Liver (tissue), 9 donors: ENCODE measurements around the gene ACADSB. TPM values are rescaled to one million over a fixed set of nuclear protein-coding genes. Genes with fewer than 3 reads are reported as not detected.

Experiments
- DNase-seq: peaks from one replicate; pipeline ENCODE4 v3.0.0-alpha.2; 2017; ENCODE audit warnings: low spot score
- H3K27ac ChIP-seq, 2 donors: one replicate each; pipeline ENCODE4 v1.7.0; 2013; ENCODE audit warnings: inconsistent platforms in 2 of 2, low read length in 2 of 2, control low read depth in 1 of 2, low read depth in 1 of 2, mild to moderate bottlenecking in 1 of 2
- H3K27me3 ChIP-seq, 4 donors: one replicate each; pipeline versions ENCODE4 v1.6.1 to v1.7.0; 2013; ENCODE audit warnings: low read length in 3 of 4, inconsistent platforms in 1 of 4, mild to moderate bottlenecking in 1 of 4, moderate library complexity in 1 of 4; ENCODE audit not compliant: control insufficient read depth in 4 of 4, insufficient read depth in 4 of 4
- H3K36me3 ChIP-seq, 4 donors: one replicate each; pipeline versions ENCODE4 v1.6.1 to v1.7.0; 2013; ENCODE audit warnings: low read length in 3 of 4, mild to moderate bottlenecking in 3 of 4, low read depth in 1 of 4, moderate library complexity in 1 of 4; ENCODE audit not compliant: control insufficient read depth in 4 of 4, insufficient read depth in 3 of 4
- H3K4me1 ChIP-seq, 4 donors: one replicate each; pipeline versions ENCODE4 v1.6.1 to v1.7.0; 2013; ENCODE audit warnings: low read length in 3 of 4, mild to moderate bottlenecking in 3 of 4, moderate library complexity in 1 of 4; ENCODE audit not compliant: control insufficient read depth in 4 of 4, insufficient read depth in 4 of 4
- H3K4me3 ChIP-seq, 3 donors: one replicate each; pipeline versions ENCODE4 v1.6.1 to v1.7.0; 2013; ENCODE audit warnings: low read length in 3 of 3, control low read depth in 1 of 3, low read depth in 1 of 3, mild to moderate bottlenecking in 1 of 3
- H3K9ac ChIP-seq, 2 donors: one replicate each; pipeline ENCODE4 v1.7.0; 2013; ENCODE audit warnings: low read length in 2 of 2, mild to moderate bottlenecking in 2 of 2, moderate library complexity in 2 of 2, control low read depth in 1 of 2, low read depth in 1 of 2
- H3K9me3 ChIP-seq, 4 donors: one replicate each; pipeline versions ENCODE4 v1.6.1 to v1.7.0; 2013; ENCODE audit warnings: low read length in 3 of 4; ENCODE audit not compliant: control insufficient read depth in 4 of 4
- EGR1 ChIP-seq, 2 donors: IDR thresholded peaks; 2 replicates each; pipeline ENCODE4 v1.6.1; 2016 to 2018; ENCODE audit warnings: antibody characterized with exemption in 2 of 2, low read depth in 2 of 2
- FOXA1 ChIP-seq: IDR thresholded peaks from 2 replicates; pipeline ENCODE4 v1.6.1; 2016; ENCODE audit warnings: antibody characterized with exemption
- FOXA2 ChIP-seq: IDR thresholded peaks from 2 replicates; pipeline ENCODE4 v1.6.1; 2016; ENCODE audit warnings: antibody characterized with exemption
- HNF4A ChIP-seq, 2 donors: conservative IDR thresholded peaks; 2 replicates each; pipeline ENCODE4 v1.6.1; 2016; ENCODE audit warnings: antibody characterized with exemption in 2 of 2, mild to moderate bottlenecking in 2 of 2
- JUND ChIP-seq, 2 donors: IDR thresholded peaks; 2 replicates each; pipeline ENCODE4 v1.6.1; 2016; ENCODE audit warnings: antibody characterized with exemption in 2 of 2
- MAX ChIP-seq: IDR thresholded peaks from 2 replicates; pipeline ENCODE4 v1.6.1; 2016; ENCODE audit warnings: antibody characterized with exemption
- NR2F2 ChIP-seq: IDR thresholded peaks from 2 replicates; pipeline ENCODE4 v1.6.1; 2016; ENCODE audit warnings: antibody characterized with exemption
- RAD21 ChIP-seq, 2 donors: IDR thresholded peaks; 2 replicates each; pipeline ENCODE4 v1.6.1; 2016; ENCODE audit warnings: antibody characterized with exemption in 2 of 2, mild to moderate bottlenecking in 2 of 2
- SP1 ChIP-seq: IDR thresholded peaks from 2 replicates; pipeline ENCODE4 v1.6.1; 2018; ENCODE audit warnings: antibody characterized with exemption, mild to moderate bottlenecking
- TAF1 ChIP-seq: conservative IDR thresholded peaks from 2 replicates; pipeline ENCODE4 v1.6.1; 2016; ENCODE audit warnings: antibody characterized with exemption, mild to moderate bottlenecking
- YY1 ChIP-seq: IDR thresholded peaks from 2 replicates; pipeline ENCODE4 v1.6.1; 2016; ENCODE audit warnings: antibody characterized with exemption, mild to moderate bottlenecking
- WGBS: extraction: QIAGEN DNeasy Blood & Tissue Kit; methylation state at CpG from one replicate; pipeline ENCODE4 v1.1.7; 2013; 5-methylcytosine and 5-hydroxymethylcytosine counted together
- polyA plus RNA-seq, 2 donors: library from polyadenylated mRNA; stranded (reverse) in 1 of 2; unstranded in 1 of 2; fragments of 200-250 nt in 1 of 2; fragments of >200 nt in 1 of 2; fragmentation: Nextera tagmentation in 1 of 2; extraction: Ambion mirVana in 1 of 2; gene quantifications; one replicate each; pipeline versions ENCODE4 v1.2.1 to v1.2.3, GENCODE V29; 2013 to 2015
- total RNA-seq, 2 donors: library from RNA; depleted of rRNA; stranded (reverse); fragments of >200 nt; gene quantifications; one replicate each; pipeline ENCODE4 v1.2.3, GENCODE V29; 2014
- TF ChIP-seq, protein P1 (sequence below): fragments of 150-350 bp; IDR thresholded peaks from 2 replicates; pipeline ENCODE4 v1.5.1; 2017; ENCODE audit warnings: improper control_type of control experiment, low read depth, low read length; ENCODE audit not compliant: missing input control
- TF ChIP-seq, protein P2 (sequence below): IDR thresholded peaks from 2 replicates; pipeline ENCODE4 v1.6.1; 2016; ENCODE audit warnings: antibody characterized with exemption
- donor health status: healthy.
- donor health status: healthy.
- donor health status: healthy.
- donor health status: healthy.
- donor health status: healthy.

The ACADSB gene
- total and polyA plus RNA-seq, 4 donors, result 97.9 to 164 (median 110) TPM

- Histone ChIP-seq H3K4me1 (no peaks in the 10 kb centered on the region), H3K9me3 (peaks cover 0 to 2% (median 0%) of the 10 kb centered on the region in 4 donors), H3K27ac (no peak overlapping the region), H3K4me3 (no peak overlapping the region), H3K36me3 (no peaks in the 10 kb centered on the region), H3K27me3 (no peaks in the 10 kb centered on the region), H3K9ac (no peak overlapping the region)
- TF ChIP-seq SP1 (no peak), NR2F2 (no peak), FOXA1 (no peak), HNF4A (conservative IDR thresholded peaks at IDR 0.05) (no peak), TAF1 (no peak), MAX (no peak), EGR1 (IDR thresholded peaks at IDR 0.05; ENCODE audit: low read depth in 2 of 2) (no peak), FOXA2 (no peak), JUND (IDR thresholded peaks at IDR 0.05) (no peak), RAD21 (IDR thresholded peaks at IDR 0.05) (no peak), YY1 (no peak)
- TF ChIP-seq, protein P1, sequence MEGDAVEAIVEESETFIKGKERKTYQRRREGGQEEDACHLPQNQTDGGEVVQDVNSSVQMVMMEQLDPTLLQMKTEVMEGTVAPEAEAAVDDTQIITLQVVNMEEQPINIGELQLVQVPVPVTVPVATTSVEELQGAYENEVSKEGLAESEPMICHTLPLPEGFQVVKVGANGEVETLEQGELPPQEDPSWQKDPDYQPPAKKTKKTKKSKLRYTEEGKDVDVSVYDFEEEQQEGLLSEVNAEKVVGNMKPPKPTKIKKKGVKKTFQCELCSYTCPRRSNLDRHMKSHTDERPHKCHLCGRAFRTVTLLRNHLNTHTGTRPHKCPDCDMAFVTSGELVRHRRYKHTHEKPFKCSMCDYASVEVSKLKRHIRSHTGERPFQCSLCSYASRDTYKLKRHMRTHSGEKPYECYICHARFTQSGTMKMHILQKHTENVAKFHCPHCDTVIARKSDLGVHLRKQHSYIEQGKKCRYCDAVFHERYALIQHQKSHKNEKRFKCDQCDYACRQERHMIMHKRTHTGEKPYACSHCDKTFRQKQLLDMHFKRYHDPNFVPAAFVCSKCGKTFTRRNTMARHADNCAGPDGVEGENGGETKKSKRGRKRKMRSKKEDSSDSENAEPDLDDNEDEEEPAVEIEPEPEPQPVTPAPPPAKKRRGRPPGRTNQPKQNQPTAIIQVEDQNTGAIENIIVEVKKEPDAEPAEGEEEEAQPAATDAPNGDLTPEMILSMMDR, result no peak
- TF ChIP-seq, protein P2, sequence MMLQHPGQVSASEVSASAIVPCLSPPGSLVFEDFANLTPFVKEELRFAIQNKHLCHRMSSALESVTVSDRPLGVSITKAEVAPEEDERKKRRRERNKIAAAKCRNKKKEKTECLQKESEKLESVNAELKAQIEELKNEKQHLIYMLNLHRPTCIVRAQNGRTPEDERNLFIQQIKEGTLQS, result no peak
- no peak for DNase-seq
- WGBS, result 77% methylated on average over 9 of the region's 9 CpGs
Observed at GRCh38 chr10:123103944-123104343, 95.1 kb downstream of the ACADSB start.

Other genes with a start within 250 kb of the ACADSB start
- gene CUZD1, start 163.1 kb upstream of the ACADSB start, total RNA-seq, result under 1 TPM; 0.14 to 0.17 TPM
- under 1 TPM; 0.03 to 0.07 TPM for gene CUZD1, start 163.1 kb upstream of the ACADSB start, polyA plus RNA-seq
- 1 to 10 TPM in 1 of 2 donors, under 1 TPM in 1; 0.84 to 2.0 TPM for gene FAM24B, start 129.4 kb upstream of the ACADSB start, total RNA-seq
- under 1 TPM in 1 of 2 donors, not detected in 1; 0.21 TPM for gene FAM24B, start 129.4 kb upstream of the ACADSB start, polyA plus RNA-seq
- gene FAM24A, start 98.4 kb upstream of the ACADSB start, total RNA-seq, result not detected
- gene FAM24A, start 98.4 kb upstream of the ACADSB start, polyA plus RNA-seq, result not detected
- 1 to 10 TPM; 4.3 to 8.4 TPM for gene C10orf88, start 54.8 kb upstream of the ACADSB start, total RNA-seq
- 1 to 10 TPM; 2.2 to 3.0 TPM for gene C10orf88, start 54.8 kb upstream of the ACADSB start, polyA plus RNA-seq
- gene PSTK, start 28.6 kb upstream of the ACADSB start, total RNA-seq, result 1 to 10 TPM; 2.3 to 4.6 TPM
- 1 to 10 TPM; 2.4 to 5.1 TPM for gene PSTK, start 28.6 kb upstream of the ACADSB start, polyA plus RNA-seq
- gene IKZF5, start 211 bp upstream of the ACADSB start, total RNA-seq, result 1 to 10 TPM; 6.4 to 7.9 TPM
- gene IKZF5, start 211 bp upstream of the ACADSB start, polyA plus RNA-seq, result 1 to 10 TPM; 5.0 to 9.4 TPM
- not detected for gene HMX3, start 127.0 kb downstream of the ACADSB start, total RNA-seq
- not detected for gene HMX3, start 127.0 kb downstream of the ACADSB start, polyA plus RNA-seq
- not detected for gene HMX2, start 139.1 kb downstream of the ACADSB start, total RNA-seq
- not detected for gene HMX2, start 139.1 kb downstream of the ACADSB start, polyA plus RNA-seq
- 10 to 100 TPM; 53.0 to 90.9 TPM for gene BUB3, start 145.4 kb downstream of the ACADSB start, total RNA-seq
- gene BUB3, start 145.4 kb downstream of the ACADSB start, polyA plus RNA-seq, result 10 to 100 TPM; 27.1 to 30.3 TPM